GM19023 (cell line): ENCODE measurements around the gene CPNE7.

Experiments
- ATAC-seq: cut with Tn5 transposase; IDR thresholded peaks from one replicate; pipeline ENCODE4 v1.9.1; 2021; ENCODE audit warnings: mild to moderate bottlenecking, moderate library complexity; ENCODE audit not compliant: unreplicated experiment

The CPNE7 gene

GRCh38 chr16:89575247-89576152 is at the start of gene CPNE7:
Gene CPNE7 (plus strand): TSS chr16:89575758. CDS start chr16:89575898, 140 bp downstream.
- ATAC-seq: no peak

GRCh38 chr16:89529097-89529496 is 46.5 kb upstream of the CPNE7 start:
- ATAC-seq: no peak

GRCh38 chr16:89530401-89531381 is 44.9 kb upstream of the CPNE7 start:
- ATAC-seq: no peak

- no peak for ATAC-seq
Observed at GRCh38 chr16:89531821-89532526, 43.6 kb upstream of the CPNE7 start.

GRCh38 chr16:89534252-89534756 is 41.3 kb upstream of the CPNE7 start:
- no peak for ATAC-seq

GRCh38 chr16:89536371-89536770 is 39.2 kb upstream of the CPNE7 start:
- ATAC-seq: no peak

GRCh38 chr16:89536886-89537548 is 38.5 kb upstream of the CPNE7 start:
- ATAC-seq: no peak

GRCh38 chr16:89537549-89537925 is 38.0 kb upstream of the CPNE7 start:
- no peak for ATAC-seq

GRCh38 chr16:89538286-89538685 is 37.3 kb upstream of the CPNE7 start:
- ATAC-seq: no peak

- no peak for ATAC-seq
Observed at GRCh38 chr16:89540557-89540956, 35.0 kb upstream of the CPNE7 start.

- ATAC-seq: no peak
Observed at GRCh38 chr16:89541792-89542191, 33.8 kb upstream of the CPNE7 start.

- ATAC-seq: no peak
Observed at GRCh38 chr16:89544113-89544512, 31.4 kb upstream of the CPNE7 start.

GRCh38 chr16:89544713-89545043 is 30.9 kb upstream of the CPNE7 start:
- ATAC-seq: no peak

- ATAC-seq: no peak
Observed at GRCh38 chr16:89545044-89545830, 30.3 kb upstream of the CPNE7 start.

GRCh38 chr16:89545831-89546574 is 29.6 kb upstream of the CPNE7 start:
- no peak for ATAC-seq

GRCh38 chr16:89546781-89547180 is 28.8 kb upstream of the CPNE7 start:
- no peak for ATAC-seq

- no peak for ATAC-seq
Observed at GRCh38 chr16:89547291-89547690, 28.3 kb upstream of the CPNE7 start.

- ATAC-seq: no peak
Observed at GRCh38 chr16:89547860-89548259, 27.7 kb upstream of the CPNE7 start.
